Measurements from ENCODE around the gene ACOD1. TPM values are rescaled to one million over a fixed set of nuclear protein-coding genes. Genes with fewer than 3 reads are reported as not detected.

Gene ACOD1
- 0.13 TPM in 1 of 2 replicates, not detected in the other for total RNA-seq

GRCh38 chr13:76948149-76948548 is at the start of gene ACOD1:
TSS of gene ACOD1 (plus strand) at chr13:76948511. CDS start at chr13:76948559, 48 bp downstream.

DNA sequence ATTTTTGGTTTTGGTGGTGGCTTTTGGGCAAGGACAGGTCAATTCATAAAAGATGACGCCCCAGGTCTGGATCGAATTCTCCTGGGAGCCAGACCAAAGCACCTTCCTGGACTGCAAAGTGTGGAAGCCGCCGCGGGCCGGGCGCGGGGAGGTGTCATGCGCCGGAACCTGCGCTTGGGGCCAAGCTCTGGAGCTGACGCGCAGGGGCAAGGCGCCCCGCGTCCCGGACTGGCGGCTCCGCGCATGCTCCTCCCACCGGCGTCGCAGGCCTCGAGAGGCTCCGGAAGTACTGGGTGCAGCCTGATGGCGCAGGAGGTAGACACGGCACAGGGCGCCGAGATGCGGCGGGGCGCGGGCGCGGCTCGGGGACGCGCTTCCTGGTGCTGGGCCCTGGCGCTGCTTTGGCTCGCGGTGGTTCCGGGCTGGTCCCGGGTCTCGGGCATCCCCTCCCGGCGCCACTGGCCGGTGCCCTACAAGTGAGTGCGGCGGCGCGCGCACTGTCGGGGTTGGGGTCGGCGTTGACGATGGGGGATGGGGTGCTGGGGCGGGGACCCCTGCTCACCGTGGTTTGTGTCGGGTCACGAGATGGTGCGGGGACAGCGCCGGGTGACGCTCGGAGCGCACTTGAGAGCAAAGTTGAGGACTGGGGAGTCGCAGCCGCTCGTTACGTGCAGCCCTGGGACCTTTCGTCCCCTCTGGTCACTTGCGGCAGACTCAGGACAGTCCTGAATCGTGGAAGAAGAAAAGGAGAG is 43.7 kb downstream of the ACOD1 start, which contains the start of gene CLN5:
CLN5 (plus strand) TSS at position 286 of the 752 bp plus-strand sequence; CDS start at position 304, 18 bp downstream.

Other genes starting within 250 kb of the ACOD1 start
- 22.2 and 52.1 TPM in 2 replicates for gene KCTD12, start 62.1 kb upstream of the ACOD1 start, total RNA-seq
- 22.9 and 29.9 TPM in 2 replicates for gene CLN5, start 43.6 kb downstream of the ACOD1 start, total RNA-seq
- gene FBXL3, start 78.6 kb downstream of the ACOD1 start, total RNA-seq, result 40.2 and 42.1 TPM in 2 replicates